ENCODE measurements around the gene LDLRAD3. TPM values are rescaled to one million over a fixed set of nuclear protein-coding genes. Genes with fewer than 3 reads are reported as not detected.

LDLRAD3 gene
- total RNA-seq, 1 experiment from 2014 or later = 12.1 TPM

DNA sequence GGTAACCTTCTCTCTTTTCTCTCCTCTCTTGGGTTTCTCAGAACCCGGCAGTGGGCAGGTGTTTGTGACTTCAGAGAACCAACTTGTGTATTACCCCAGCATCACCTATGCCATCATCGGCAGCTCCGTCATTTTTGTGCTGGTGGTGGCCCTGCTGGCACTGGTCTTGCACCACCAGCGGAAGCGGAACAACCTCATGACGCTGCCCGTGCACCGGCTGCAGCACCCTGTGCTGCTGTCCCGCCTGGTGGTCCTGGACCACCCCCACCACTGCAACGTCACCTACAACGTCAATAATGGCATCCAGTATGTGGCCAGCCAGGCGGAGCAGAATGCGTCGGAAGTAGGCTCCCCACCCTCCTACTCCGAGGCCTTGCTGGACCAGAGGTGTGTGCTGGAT lies 283.2 kb downstream of the LDLRAD3 start:
- H3K79me1 ChIP-seq (ENCODE audit: insufficient read depth, low read depth, low read length, poor library complexity, severe bottlenecking) = no peaks in the 10 kb centered on the region
- H3K27ac ChIP-seq (ENCODE audit: insufficient read length, low read depth, low read length) = no peak overlapping the region
- H3K4me2 ChIP-seq (ENCODE audit: insufficient read depth, insufficient read length, low read length) = no peak overlapping the region
- no peak overlapping the region for H3K9ac ChIP-seq (ENCODE audit: extremely low read depth, insufficient read length, low read length)
- H4K91ac ChIP-seq (ENCODE audit: insufficient read length, low read depth, low read length) = no peak overlapping the region
- no peak overlapping the region for H2AFZ ChIP-seq (ENCODE audit: low read length)
- no peaks in the 10 kb centered on the region for H3K27me3 Mint-ChIP-seq (ENCODE audit: low read depth)
- no peak overlapping the region for H4K8ac ChIP-seq (replicated peaks; ENCODE audit: insufficient read length, low read depth, low read length)
- H2BK15ac ChIP-seq (ENCODE audit: low read depth, low read length) = no peak overlapping the region
- no peak overlapping the region for H3K18ac ChIP-seq (ENCODE audit: insufficient read length, low read depth, low read length)
- WGBS (ENCODE audit: extremely low coverage, insufficient read length, low lambda C conversion rate) = no CpG with 5 or more reads among the region's 15 CpGs
- no peak overlapping the region for H3K14ac ChIP-seq (ENCODE audit: insufficient read depth, low read length)
- no peaks in the 10 kb centered on the region for H3K79me2 ChIP-seq (ENCODE audit: insufficient read depth, low read length)
- no peaks in the 10 kb centered on the region for H3K23me2 ChIP-seq (ENCODE audit: insufficient read length, low read depth, low read length, poor library complexity, severe bottlenecking)
- DNase-seq = no peak
- H2AK5ac ChIP-seq (ENCODE audit: insufficient read length, low read length) = no peak overlapping the region
- no peak overlapping the region for H2BK5ac ChIP-seq (ENCODE audit: insufficient read length, low read length)
- peaks cover 0 to 11% (median 7%) of the 10 kb centered on the region in 3 experiments; a peak in 5 of 7 replicates for H3K36me3 Mint-ChIP-seq (ENCODE audit: insufficient read depth in 1 of 3, low read depth in 3 of 3)
- H2BK120ac ChIP-seq (ENCODE audit: low read depth, low read length, poor library complexity, severe bottlenecking) = no peak overlapping the region
- no peak overlapping the region for H2BK20ac ChIP-seq (ENCODE audit: low read depth, low read length, poor library complexity, severe bottlenecking)
- no peak overlapping the region for H3K56ac ChIP-seq (ENCODE audit: insufficient read length, low read depth, low read length)
- TF ChIP-seq, protein P1, sequence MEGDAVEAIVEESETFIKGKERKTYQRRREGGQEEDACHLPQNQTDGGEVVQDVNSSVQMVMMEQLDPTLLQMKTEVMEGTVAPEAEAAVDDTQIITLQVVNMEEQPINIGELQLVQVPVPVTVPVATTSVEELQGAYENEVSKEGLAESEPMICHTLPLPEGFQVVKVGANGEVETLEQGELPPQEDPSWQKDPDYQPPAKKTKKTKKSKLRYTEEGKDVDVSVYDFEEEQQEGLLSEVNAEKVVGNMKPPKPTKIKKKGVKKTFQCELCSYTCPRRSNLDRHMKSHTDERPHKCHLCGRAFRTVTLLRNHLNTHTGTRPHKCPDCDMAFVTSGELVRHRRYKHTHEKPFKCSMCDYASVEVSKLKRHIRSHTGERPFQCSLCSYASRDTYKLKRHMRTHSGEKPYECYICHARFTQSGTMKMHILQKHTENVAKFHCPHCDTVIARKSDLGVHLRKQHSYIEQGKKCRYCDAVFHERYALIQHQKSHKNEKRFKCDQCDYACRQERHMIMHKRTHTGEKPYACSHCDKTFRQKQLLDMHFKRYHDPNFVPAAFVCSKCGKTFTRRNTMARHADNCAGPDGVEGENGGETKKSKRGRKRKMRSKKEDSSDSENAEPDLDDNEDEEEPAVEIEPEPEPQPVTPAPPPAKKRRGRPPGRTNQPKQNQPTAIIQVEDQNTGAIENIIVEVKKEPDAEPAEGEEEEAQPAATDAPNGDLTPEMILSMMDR (conservative IDR thresholded peaks at IDR 0.05) = no peak
- H3K4ac ChIP-seq (ENCODE audit: low read depth, low read length) = no peak overlapping the region
- H3T11ph ChIP-seq (ENCODE audit: low read length) = no peak overlapping the region
- no peak overlapping the region for H2BK12ac ChIP-seq (ENCODE audit: insufficient read length, low read depth, low read length)
- H3K4me1 Mint-ChIP-seq = peaks cover 0 to 5% of the 10 kb centered on the region in 2 experiments; a peak in 1 of 4 replicates
- no peaks in the 10 kb centered on the region for H3K9me3 Mint-ChIP-seq
- no peak overlapping the region for H3K23ac ChIP-seq (ENCODE audit: insufficient read length, low read depth, low read length)
- no peaks in the 10 kb centered on the region for H3K27me3 ChIP-seq (ENCODE audit: insufficient read depth, low read length)
- no peaks in the 10 kb centered on the region for H3K9me3 ChIP-seq (ENCODE audit: control insufficient read depth, low read depth, low read length)
- H4K20me1 ChIP-seq (ENCODE audit: control insufficient read depth, insufficient read depth, insufficient read length) = no peaks in the 10 kb centered on the region
- H3K27ac Mint-ChIP-seq = no peak overlapping the region
- no peak overlapping the region for H4K5ac ChIP-seq (ENCODE audit: insufficient read length, low read depth, low read length)
- no peaks in the 10 kb centered on the region for H3K4me1 ChIP-seq (ENCODE audit: insufficient read depth, low read length)
- no peak overlapping the region for H3K4me3 Mint-ChIP-seq
